Measurements from ENCODE around the gene NUPR2. TPM values are rescaled to one million over a fixed set of nuclear protein-coding genes. Genes with fewer than 3 reads are reported as not detected.
A peak's percentile ranks its signal among the peaks of the same experiment; 100 is the strongest.
"Not testable (repeated sequence)": the region's sequence is repeated elsewhere in the genome, so short reads cannot be mapped to it uniquely, and the experiment has no call there.

Gene NUPR2
- total RNA-seq = 100 to 1,000 TPM; 171 to 785 TPM
- polyA plus RNA-seq (ENCODE audit: insufficient read depth, low read depth, low replicate concordance) = 227 TPM
- long read RNA-seq, donor 1, partial matches to known transcripts = 0 of 1 reads
- long read RNA-seq, donor 1, other reads (novel, unspliced or antisense) = 0 of 1 reads
- long read RNA-seq, donor 2 = 0 reads

- no peaks in the 10 kb centered on the region for H3K36me3 ChIP-seq (ENCODE audit: low read depth, missing control alignments)
- no peak within 1 kb of the TSS for H3K27ac ChIP-seq
- no peaks in the 10 kb centered on the region for H3K9me3 ChIP-seq
- peak within 1 kb of the TSS; percentile 43 to 60 for H3K4me3 ChIP-seq
- WGBS, 2 donors = 5 to 6% methylated on average over 17 to 61 of the region's 65 CpGs
- TF ChIP-seq, protein P1, sequence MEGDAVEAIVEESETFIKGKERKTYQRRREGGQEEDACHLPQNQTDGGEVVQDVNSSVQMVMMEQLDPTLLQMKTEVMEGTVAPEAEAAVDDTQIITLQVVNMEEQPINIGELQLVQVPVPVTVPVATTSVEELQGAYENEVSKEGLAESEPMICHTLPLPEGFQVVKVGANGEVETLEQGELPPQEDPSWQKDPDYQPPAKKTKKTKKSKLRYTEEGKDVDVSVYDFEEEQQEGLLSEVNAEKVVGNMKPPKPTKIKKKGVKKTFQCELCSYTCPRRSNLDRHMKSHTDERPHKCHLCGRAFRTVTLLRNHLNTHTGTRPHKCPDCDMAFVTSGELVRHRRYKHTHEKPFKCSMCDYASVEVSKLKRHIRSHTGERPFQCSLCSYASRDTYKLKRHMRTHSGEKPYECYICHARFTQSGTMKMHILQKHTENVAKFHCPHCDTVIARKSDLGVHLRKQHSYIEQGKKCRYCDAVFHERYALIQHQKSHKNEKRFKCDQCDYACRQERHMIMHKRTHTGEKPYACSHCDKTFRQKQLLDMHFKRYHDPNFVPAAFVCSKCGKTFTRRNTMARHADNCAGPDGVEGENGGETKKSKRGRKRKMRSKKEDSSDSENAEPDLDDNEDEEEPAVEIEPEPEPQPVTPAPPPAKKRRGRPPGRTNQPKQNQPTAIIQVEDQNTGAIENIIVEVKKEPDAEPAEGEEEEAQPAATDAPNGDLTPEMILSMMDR (IDR thresholded peaks at IDR 0.05) = no peak
- no peak for TF ChIP-seq POLR2A (IDR thresholded peaks at IDR 0.05)
- intact Hi-C loops (cut with DNase I; ENCODE audit: low total_unique reads) = no loop called here
- no peaks in the 10 kb centered on the region for H3K27me3 ChIP-seq
- DNase-seq = peak; percentile 23
- H3K4me1 ChIP-seq = no peaks in the 10 kb centered on the region
These were observed at the start of gene NUPR2 for GRCh38 chr7:56115852-56116538. TSS of gene NUPR2 (minus strand) at chr7:56116417. CDS start at chr7:56116314, 103 bp downstream.

- TF ChIP-seq, protein P1 (IDR thresholded peaks at IDR 0.05) = no peak
- TF ChIP-seq POLR2A (IDR thresholded peaks at IDR 0.05) = no peak
- no peak for DNase-seq
- intact Hi-C loops (cut with DNase I; ENCODE audit: low total_unique reads) = no loop called here
- Histone ChIP-seq H3K27me3 (no peaks in the 10 kb centered on the region), H3K36me3 (ENCODE audit: low read depth, missing control alignments) (no peaks in the 10 kb centered on the region), H3K4me1 (no peaks in the 10 kb centered on the region), H3K27ac (no peak overlapping the region), H3K9me3 (no peaks in the 10 kb centered on the region), H3K4me3 (no peak overlapping the region)
- 12 to 23% methylated on average over 1 of the region's 1 CpG for WGBS, 2 donors
These were observed 41.1 kb upstream of the NUPR2 start for GRCh38 chr7:56157238-56157790.

- H3K27ac ChIP-seq; DNase-seq; H3K4me1 ChIP-seq; H3K36me3 ChIP-seq (ENCODE audit: low read depth, missing control alignments); H3K27me3 ChIP-seq; H3K9me3 ChIP-seq; H3K4me3 ChIP-seq; intact Hi-C loops (cut with DNase I; ENCODE audit: low total_unique reads): not testable (repeated sequence)
- WGBS, 2 donors = 82 to 88% methylated on average over 2 of the region's 2 CpGs
These were observed 14.8 kb upstream of the NUPR2 start for GRCh38 chr7:56131062-56131461.

- Histone ChIP-seq H3K4me1 (no peaks in the 10 kb centered on the region), H3K27me3 (no peaks in the 10 kb centered on the region), H3K36me3 (ENCODE audit: low read depth, missing control alignments) (no peaks in the 10 kb centered on the region), H3K27ac (no peak overlapping the region), H3K9me3 (no peaks in the 10 kb centered on the region), H3K4me3 (no peak overlapping the region)
- TF ChIP-seq, protein P1 (IDR thresholded peaks at IDR 0.05) = no peak
- no peak for TF ChIP-seq POLR2A (IDR thresholded peaks at IDR 0.05)
- DNase-seq = no peak
- WGBS, 2 donors = 84 to 85% methylated on average over 7 of the region's 7 CpGs
- intact Hi-C loops (cut with DNase I; ENCODE audit: low total_unique reads) = no loop called here
These were observed 11.2 kb upstream of the NUPR2 start for GRCh38 chr7:56127241-56127975.

DNA sequence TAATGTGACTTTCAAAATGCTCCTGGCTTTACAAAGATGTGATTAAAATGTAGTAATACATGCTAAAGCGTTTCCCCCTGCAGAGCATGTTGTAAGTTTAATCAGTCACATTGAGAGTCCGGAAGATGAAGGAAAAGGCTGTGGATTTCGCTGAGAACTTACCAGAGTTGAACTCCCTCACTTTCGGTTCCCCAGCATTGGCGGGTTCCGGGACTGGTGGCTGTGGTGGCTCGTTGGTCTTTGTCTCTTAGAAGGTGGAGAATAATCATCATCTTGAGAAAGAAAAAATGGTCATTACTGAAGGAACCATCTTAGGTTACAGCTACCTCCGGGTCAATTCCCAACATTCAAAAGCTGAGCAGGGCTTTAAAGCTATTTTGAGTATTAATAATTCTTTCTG, 9.6 kb upstream of the NUPR2 start:
- no peak for DNase-seq
- H3K9me3 ChIP-seq = no peaks in the 10 kb centered on the region
- TF ChIP-seq POLR2A (IDR thresholded peaks at IDR 0.05) = no peak
- TF ChIP-seq, protein P1 (IDR thresholded peaks at IDR 0.05) = no peak
- no peaks in the 10 kb centered on the region for H3K4me1 ChIP-seq
- 71 to 77% methylated on average over 8 of the region's 8 CpGs for WGBS, 2 donors
- H3K27ac ChIP-seq = no peak overlapping the region
- H3K4me3 ChIP-seq = no peak overlapping the region
- intact Hi-C loops (cut with DNase I; ENCODE audit: low total_unique reads) = no loop called here
- no peaks in the 10 kb centered on the region for H3K27me3 ChIP-seq
- no peaks in the 10 kb centered on the region for H3K36me3 ChIP-seq (ENCODE audit: low read depth, missing control alignments)

Data from testis (tissue), 5 donors.